HCT116 (cell line): ENCODE measurements around the gene STARD5. TPM values are rescaled to one million over a fixed set of nuclear protein-coding genes. Genes with fewer than 3 reads are reported as not detected.

Experiments used
- ATAC-seq: fragments of 200-7000 bp; cut with Tn5 transposase; 2 replicates; pipeline ENCODE4 v1.9.1; 2020; ENCODE audit warnings: mild to moderate bottlenecking, moderate library complexity
- BruUV-seq: library from RNA; stranded (reverse); fragments of 400-500 nt; replicated peaks from 2 replicates; lab custom pipeline; 2021; lab: Mats Ljungman, UMichigan
- CTCF ChIA-PET: fragments of 300-600 bp; sonication (Branson Sonifier 250); formaldehyde crosslinking; loops from one replicate; lab custom pipeline; 2021; ENCODE audit warnings: antibody characterized with exemption; lab: Charles Lee
- POLR2A ChIA-PET: fragments of 300-600, 350-600 bp; sonication (Branson Sonifier 250); formaldehyde crosslinking; loops from one replicate; lab custom pipeline; 2021; ENCODE audit warnings: antibody characterized with exemption; lab: Charles Lee
- RAD21 ChIA-PET, 2 experiments: fragments of 300-600 bp; sonication (Branson Sonifier 250); formaldehyde crosslinking; loops; one replicate each; lab custom pipeline; 2023; ENCODE audit warnings: low total read pairs in 2 of 2; ENCODE audit not compliant: uncharacterized antibody in 2 of 2, unreplicated experiment in 2 of 2, low non-redundant PET in 1 of 2; lab: Charles Lee
- DNase-seq: peaks from one replicate; pipeline ENCODE4 v3.0.0-alpha.2; 2010; ENCODE audit warnings: low read depth, low spot score
- H2AFZ ChIP-seq: fragments of 200-600 bp; shearing (Covaris generic), sonication (generic); 2 replicates; pipeline ENCODE4 v1.6.1; 2017; ENCODE audit warnings: low read depth, mixed run types, mixed read lengths, antibody characterized with exemption, low read length; ENCODE audit not compliant: poor library complexity, severe bottlenecking
- H3K27ac ChIP-seq: 2 replicates; pipeline ENCODE4 v1.5.1; 2012; ENCODE audit warnings: low read depth, low read length
- H3K27me3 ChIP-seq: fragments of 200-600 bp; sonication (generic); 2 replicates; pipeline ENCODE4 v1.6.1; 2016; ENCODE audit warnings: mixed run types, low read length, mixed read lengths; ENCODE audit not compliant: insufficient read depth
- H3K36me3 ChIP-seq, 2 experiments: fragments of 200-500 bp in 1 of 2; fragments of 200-600 bp in 1 of 2; sonication (Bioruptor generic) in 1 of 2; sonication (generic) in 1 of 2; 2 replicates each; pipeline versions ENCODE4 v1.5.1 to v1.6.1; 2014 to 2016; ENCODE audit warnings: low read length in 2 of 2, inconsistent platforms in 1 of 2, mixed read lengths in 1 of 2, mixed run types in 1 of 2; ENCODE audit not compliant: insufficient read depth in 2 of 2, control insufficient read depth in 1 of 2
- H3K4me1 ChIP-seq, 2 experiments: fragments of 200-600 bp in 1 of 2; sonication (generic) in 1 of 2; 2 replicates each; pipeline versions ENCODE4 v1.5.1 to v1.6.1; 2012 to 2017; ENCODE audit warnings: low read length in 2 of 2, inconsistent platforms in 1 of 2, mild to moderate bottlenecking in 1 of 2, mixed read lengths in 1 of 2, mixed run types in 1 of 2, moderate library complexity in 1 of 2; ENCODE audit not compliant: insufficient read depth in 2 of 2, control insufficient read depth in 1 of 2
- H3K4me2 ChIP-seq: fragments of 200-600 bp; sonication (generic); 2 replicates; pipeline ENCODE4 v1.6.1; 2017; ENCODE audit warnings: mixed run types, low read length, mixed read lengths
- H3K4me3 ChIP-seq, 2 experiments: fragments of 200-600 bp in 1 of 2; sonication (generic) in 1 of 2; replicated peaks in 1 of 2; 2 replicates each; pipeline ENCODE4 v1.5.1; 2011 to 2016; ENCODE audit warnings: low read length in 2 of 2, control low read depth in 1 of 2, low read depth in 1 of 2, mild to moderate bottlenecking in 1 of 2, mixed read lengths in 1 of 2, mixed run types in 1 of 2
- H3K79me2 ChIP-seq: fragments of 200-600 bp; sonication (generic); 2 replicates; pipeline ENCODE4 v1.6.1; 2017; ENCODE audit warnings: mild to moderate bottlenecking, mixed run types, low read length, moderate library complexity, mixed read lengths; ENCODE audit not compliant: insufficient read depth
- H3K9ac ChIP-seq: fragments of 200-600 bp; sonication (generic); 2 replicates; pipeline ENCODE4 v1.6.1; 2016; ENCODE audit warnings: low read length, mixed read lengths
- H3K9me2 ChIP-seq: fragments of 200-600 bp; sonication (generic), shearing (Covaris generic); 2 replicates; pipeline ENCODE4 v1.6.1; 2017; ENCODE audit warnings: mixed run types, mild to moderate bottlenecking, moderate library complexity; ENCODE audit not compliant: insufficient read depth
- H3K9me3 ChIP-seq, 2 experiments: fragments of 200-500 bp in 1 of 2; fragments of 200-600 bp in 1 of 2; sonication (Bioruptor generic) in 1 of 2; sonication (generic) in 1 of 2; 2 replicates each; pipeline ENCODE4 v1.6.1; 2014 to 2017; ENCODE audit warnings: low read length in 2 of 2, mixed read lengths in 2 of 2, inconsistent platforms in 1 of 2, low read depth in 1 of 2, mild to moderate bottlenecking in 1 of 2, mixed run types in 1 of 2, moderate library complexity in 1 of 2; ENCODE audit not compliant: control insufficient read depth in 1 of 2, insufficient read depth in 1 of 2
- H4K20me1 ChIP-seq: fragments of 200-600 bp; sonication (generic), shearing (Covaris generic); 2 replicates; pipeline ENCODE4 v1.6.1; 2017; ENCODE audit warnings: mixed run types, mild to moderate bottlenecking, moderate library complexity; ENCODE audit not compliant: insufficient read depth
- ATF3 ChIP-seq: IDR thresholded peaks from 2 replicates; pipeline ENCODE4 v1.6.1; 2012
- CEBPB ChIP-seq: IDR thresholded peaks from 2 replicates; pipeline ENCODE4 v1.6.1; 2012; ENCODE audit warnings: low read depth
- EZH2 ChIP-seq: fragments of 200-600 bp; sonication (generic); IDR thresholded peaks from 2 replicates; pipeline ENCODE4 v1.6.1; 2017; ENCODE audit warnings: antibody characterized with exemption, mixed run types
- EZH2phosphoT487 ChIP-seq: fragments of 200-600 bp; IDR thresholded peaks from 2 replicates; pipeline ENCODE4 v1.6.1; 2018; ENCODE audit warnings: antibody characterized with exemption, borderline replicate concordance
- FOSL1 ChIP-seq: IDR thresholded peaks from 2 replicates; pipeline ENCODE4 v1.6.1; 2012; ENCODE audit warnings: low read depth
- REST ChIP-seq: IDR thresholded peaks from 2 replicates; pipeline ENCODE4 v1.6.1; 2012; ENCODE audit warnings: low read depth
- SRF ChIP-seq: IDR thresholded peaks from 2 replicates; pipeline ENCODE4 v1.6.1; 2012; ENCODE audit warnings: low read depth
- YY1 ChIP-seq: IDR thresholded peaks from 2 replicates; pipeline ENCODE4 v1.6.1; 2011; ENCODE audit warnings: low read length, low read depth, moderate library complexity, mild to moderate bottlenecking; ENCODE audit not compliant: insufficient replicate concordance; ENCODE audit errors: extremely low read depth
- intact Hi-C: fragments of 100-400 bp; cut with micrococcal nuclease; formaldehyde crosslinking; loops from 2 replicates; pipeline ENCODE4 v1.10.0; 2022
- total RNA-seq: library from RNA; stranded (reverse); gene quantifications from one replicate; pipeline ENCODE4 v1.2.1, GENCODE V29; 2021; ENCODE audit not compliant: unreplicated experiment

Gene STARD5
- total RNA-seq, 1 experiment from 2014 or later = 4.0 TPM

- TF ChIP-seq FOSL1 (no peak), ATF3 (no peak), REST (no peak), EZH2phosphoT487 (no peak)
These were observed 3.6 kb upstream of the STARD5 start (continued) for GRCh38 chr15:81327516-81327915.

- Histone ChIP-seq H3K79me2 (no peaks in the 10 kb centered on the region), H3K36me3 (no peaks in the 10 kb centered on the region), H2AFZ (no peak overlapping the region), H3K4me3 (no peak overlapping the region), H3K27me3 (no peaks in the 10 kb centered on the region), H3K27ac (no peak overlapping the region), H4K20me1 (no peaks in the 10 kb centered on the region), H3K4me1 (peaks cover 2 to 16% of the 10 kb centered on the region in 2 experiments; a peak in 3 of 4 replicates), H3K9me2 (no peaks in the 10 kb centered on the region), H3K9me3 (no peaks in the 10 kb centered on the region), H3K4me2 (no peak overlapping the region), H3K9ac (no peak overlapping the region)
- ATAC-seq (no peak), DNase-seq (no peak)
- ChIA-PET POLR2A (no interaction called here), CTCF (interaction anchor here (0.7 kb wide), 1 partner anchor 10 kb away, joined by 5 read pairs; no protein-coding TSS in a partner anchor), RAD21 (no interaction called here)
- intact Hi-C loops = loop anchor here (10.0 kb wide), 1 partner anchor 332 kb away; no protein-coding TSS in a partner anchor
- TF ChIP-seq CEBPB (no peak), ATF3 (no peak), EZH2 (no peak), EZH2phosphoT487 (no peak), SRF (no peak), YY1 (no peak)
- no TSS peak for BruUV-seq
These were observed 2.7 kb upstream of the STARD5 start for GRCh38 chr15:81326466-81327212.
